Caco-2 (cell line): Measurements from ENCODE around the gene ZNF219. TPM values are rescaled to one million over a fixed set of nuclear protein-coding genes. Genes with fewer than 3 reads are reported as not detected.

ENCODE experiments used
- BruUV-seq: library from RNA; stranded (reverse); fragments of 400-500 nt; replicated peaks from 2 replicates; lab custom pipeline; 2021; lab: Mats Ljungman, UMichigan
- CTCF ChIA-PET: fragments of 300-600 bp; sonication (Branson Sonifier 250); formaldehyde crosslinking; loops from one replicate; lab custom pipeline; 2022; ENCODE audit warnings: antibody characterized with exemption; lab: Charles Lee
- POLR2A ChIA-PET: fragments of 300-600 bp; sonication (Branson Sonifier 250); formaldehyde crosslinking; loops from one replicate; lab custom pipeline; 2022; ENCODE audit warnings: antibody characterized with exemption; lab: Charles Lee
- DNase-seq, 2 experiments: peaks; one replicate each; pipeline versions ENCODE4 v3.0.0 to v3.0.0-alpha.2; 2020 to 2022
- H3K27me3 ChIP-seq: replicated peaks from 2 replicates; pipeline ENCODE4 v1.6.0; 2011; ENCODE audit warnings: low read length; ENCODE audit not compliant: control insufficient read depth, insufficient read depth
- H3K36me3 ChIP-seq: 2 replicates; pipeline ENCODE4 v1.5.1; 2011; ENCODE audit warnings: low read length; ENCODE audit not compliant: control insufficient read depth, insufficient read depth
- H3K4me1 ChIP-seq: fragments of 250-450 bp; sonication (Bioruptor Pico); 2 replicates; pipeline ENCODE4 v1.5.1; 2020; ENCODE audit warnings: mild to moderate bottlenecking
- H3K4me3 ChIP-seq: 2 replicates; pipeline ENCODE4 v1.5.1; 2011; ENCODE audit warnings: low read depth, mild to moderate bottlenecking, control low read depth, low read length
- H3K9me3 ChIP-seq: fragments of 250-450 bp; sonication (Bioruptor Pico); 2 replicates; pipeline ENCODE4 v1.5.1; 2020; ENCODE audit warnings: mild to moderate bottlenecking, moderate library complexity
- H3K27ac Mint-ChIP-seq: one replicate; pipeline ENCODE4 v1.8.0; 2022; ENCODE audit warnings: mixed read lengths; ENCODE audit not compliant: unreplicated experiment
- H3K27me3 Mint-ChIP-seq: one replicate; pipeline ENCODE4 v1.8.0; 2022; ENCODE audit warnings: mixed read lengths; ENCODE audit not compliant: insufficient read depth, unreplicated experiment
- H3K36me3 Mint-ChIP-seq: one replicate; pipeline ENCODE4 v1.8.0; 2022; ENCODE audit warnings: mild to moderate bottlenecking, mixed read lengths; ENCODE audit not compliant: insufficient read depth, unreplicated experiment
- H3K4me1 Mint-ChIP-seq: one replicate; pipeline ENCODE4 v1.8.0; 2022; ENCODE audit warnings: low read depth, mixed read lengths; ENCODE audit not compliant: unreplicated experiment
- H3K4me3 Mint-ChIP-seq: one replicate; pipeline ENCODE4 v1.8.0; 2022; ENCODE audit warnings: mild to moderate bottlenecking, moderate library complexity, mixed read lengths; ENCODE audit not compliant: unreplicated experiment
- H3K9me3 Mint-ChIP-seq: one replicate; pipeline ENCODE4 v1.8.0; 2022; ENCODE audit warnings: mixed read lengths; ENCODE audit not compliant: unreplicated experiment
- intact Hi-C: fragments of 100-400 bp; cut with micrococcal nuclease; formaldehyde crosslinking; loops from one replicate; pipeline ENCODE4 v1.10.0; 2022; ENCODE audit not compliant: unreplicated experiment
- total RNA-seq: library from RNA; stranded (reverse); gene quantifications from 2 replicates; pipeline ENCODE4 v1.2.3, GENCODE V29; 2022
- TF ChIP-seq, protein P1 (sequence below), 2 experiments: fragments of 200-600 bp in 1 of 2; IDR thresholded peaks; 1 replicate in 1 of 2; 2 replicates in 1 of 2; pipeline versions ENCODE4 v1.5.1 to v1.8.0; 2011 to 2022; ENCODE audit warnings: antibody characterized with exemption in 1 of 2, control low read depth in 1 of 2, inconsistent platforms in 1 of 2, low read depth in 1 of 2, low read length in 1 of 2, mild to moderate bottlenecking in 1 of 2, moderate library complexity in 1 of 2; ENCODE audit not compliant: insufficient read depth in 1 of 2, severe bottlenecking in 1 of 2, unreplicated experiment in 1 of 2

ZNF219 gene
- total RNA-seq, 1 experiment from 2014 or later = 35.2 TPM

DNA sequence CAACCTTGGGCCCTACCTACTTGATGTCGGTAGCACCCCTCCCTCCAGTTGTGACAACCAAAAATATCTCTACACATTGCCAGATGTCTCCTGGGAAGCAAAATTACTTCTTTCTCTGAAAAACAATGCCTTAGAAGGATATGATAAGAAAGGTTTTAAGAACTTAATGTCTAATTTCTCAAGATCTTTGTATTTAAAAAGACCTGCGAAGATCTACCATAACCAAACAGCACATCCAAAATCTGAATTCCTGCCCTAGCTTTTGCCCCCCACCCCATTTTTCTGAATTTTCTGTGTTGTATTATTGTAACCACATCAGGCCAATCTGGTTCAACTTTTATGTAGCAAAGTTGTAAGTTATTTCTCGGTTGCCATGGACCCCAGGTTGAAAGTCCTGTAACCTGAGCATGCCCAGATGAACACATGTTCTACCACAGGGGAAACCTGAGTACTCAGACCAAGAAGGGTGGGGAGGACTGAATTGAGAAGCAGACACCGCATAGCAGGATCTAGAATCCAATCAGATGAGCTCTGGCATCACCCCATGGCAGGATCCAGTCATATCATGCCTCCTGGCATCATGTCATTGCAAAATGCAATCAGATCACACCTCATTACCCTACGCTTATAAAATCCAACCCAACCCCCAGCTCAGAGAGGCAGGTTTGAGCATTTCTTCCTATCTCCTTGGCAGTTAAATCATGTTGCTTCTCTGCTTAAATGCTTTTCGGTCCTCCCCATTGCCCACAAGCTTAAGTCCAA, 11.1 kb upstream of the ZNF219 start:
- peaks cover 16% of the 10 kb centered on the region for H3K4me1 ChIP-seq
- Mint-ChIP-seq H3K4me3 (no peak overlapping the region), H3K27ac (no peak overlapping the region), H3K9me3 (no peaks in the 10 kb centered on the region), H3K4me1 (peaks cover 4% of the 10 kb centered on the region), H3K36me3 (no peaks in the 10 kb centered on the region), H3K27me3 (no peaks in the 10 kb centered on the region)
- ChIA-PET POLR2A (no interaction called here), CTCF (no interaction called here)
- no TSS peak for BruUV-seq
- DNase-seq = no peak
- no peaks in the 10 kb centered on the region for H3K9me3 ChIP-seq
- no peak overlapping the region for H3K4me3 ChIP-seq
- H3K36me3 ChIP-seq = no peaks in the 10 kb centered on the region
- TF ChIP-seq, protein P1, sequence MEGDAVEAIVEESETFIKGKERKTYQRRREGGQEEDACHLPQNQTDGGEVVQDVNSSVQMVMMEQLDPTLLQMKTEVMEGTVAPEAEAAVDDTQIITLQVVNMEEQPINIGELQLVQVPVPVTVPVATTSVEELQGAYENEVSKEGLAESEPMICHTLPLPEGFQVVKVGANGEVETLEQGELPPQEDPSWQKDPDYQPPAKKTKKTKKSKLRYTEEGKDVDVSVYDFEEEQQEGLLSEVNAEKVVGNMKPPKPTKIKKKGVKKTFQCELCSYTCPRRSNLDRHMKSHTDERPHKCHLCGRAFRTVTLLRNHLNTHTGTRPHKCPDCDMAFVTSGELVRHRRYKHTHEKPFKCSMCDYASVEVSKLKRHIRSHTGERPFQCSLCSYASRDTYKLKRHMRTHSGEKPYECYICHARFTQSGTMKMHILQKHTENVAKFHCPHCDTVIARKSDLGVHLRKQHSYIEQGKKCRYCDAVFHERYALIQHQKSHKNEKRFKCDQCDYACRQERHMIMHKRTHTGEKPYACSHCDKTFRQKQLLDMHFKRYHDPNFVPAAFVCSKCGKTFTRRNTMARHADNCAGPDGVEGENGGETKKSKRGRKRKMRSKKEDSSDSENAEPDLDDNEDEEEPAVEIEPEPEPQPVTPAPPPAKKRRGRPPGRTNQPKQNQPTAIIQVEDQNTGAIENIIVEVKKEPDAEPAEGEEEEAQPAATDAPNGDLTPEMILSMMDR (IDR thresholded peaks at IDR 0.05; ENCODE audit: insufficient read depth in 1 of 2, low read depth in 1 of 2, low read length in 1 of 2, severe bottlenecking in 1 of 2, unreplicated experiment in 1 of 2) = no peak
- H3K27me3 ChIP-seq = no peaks in the 10 kb centered on the region
- intact Hi-C loops = no loop called here

DNA sequence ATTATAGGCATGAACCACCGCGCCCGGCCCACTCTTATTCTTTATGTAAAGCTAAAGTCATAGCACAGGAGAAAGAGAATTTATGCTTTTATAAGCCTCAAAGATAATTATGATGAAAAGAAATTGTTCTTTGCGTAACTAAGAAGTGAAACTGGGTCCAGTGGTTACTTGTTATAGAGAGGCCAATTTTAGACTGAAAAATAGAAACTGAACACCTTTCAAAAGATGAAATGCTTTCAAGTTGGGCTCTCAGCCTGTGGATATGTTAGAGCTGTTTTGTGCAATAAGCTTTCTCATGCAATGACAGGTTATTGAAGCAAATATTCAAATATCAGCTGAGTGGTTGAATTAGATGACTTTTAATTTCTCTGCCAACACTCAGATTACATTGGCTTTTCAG, 10.3 kb upstream of the ZNF219 start:
- TF ChIP-seq, protein P1 (IDR thresholded peaks at IDR 0.05; ENCODE audit: insufficient read depth in 1 of 2, low read depth in 1 of 2, low read length in 1 of 2, severe bottlenecking in 1 of 2, unreplicated experiment in 1 of 2) = no peak
- Mint-ChIP-seq H3K27ac (no peak overlapping the region), H3K27me3 (no peaks in the 10 kb centered on the region), H3K4me3 (no peak overlapping the region), H3K9me3 (no peaks in the 10 kb centered on the region), H3K4me1 (peaks cover 6% of the 10 kb centered on the region), H3K36me3 (peaks cover 5% of the 10 kb centered on the region)
- no peaks in the 10 kb centered on the region for H3K36me3 ChIP-seq
- ChIA-PET POLR2A (no interaction called here), CTCF (interaction anchor here (0.6 to 1.3 kb wide), 2 partner anchors 40 to 101 kb away, joined by 3 to 5 read pairs; no protein-coding TSS in a partner anchor)
- no TSS peak for BruUV-seq
- no peak for DNase-seq
- H3K27me3 ChIP-seq = no peaks in the 10 kb centered on the region
- intact Hi-C loops = no loop called here
- H3K9me3 ChIP-seq = no peaks in the 10 kb centered on the region
- H3K4me1 ChIP-seq = peaks cover 17% of the 10 kb centered on the region
- H3K4me3 ChIP-seq = no peak overlapping the region

DNA sequence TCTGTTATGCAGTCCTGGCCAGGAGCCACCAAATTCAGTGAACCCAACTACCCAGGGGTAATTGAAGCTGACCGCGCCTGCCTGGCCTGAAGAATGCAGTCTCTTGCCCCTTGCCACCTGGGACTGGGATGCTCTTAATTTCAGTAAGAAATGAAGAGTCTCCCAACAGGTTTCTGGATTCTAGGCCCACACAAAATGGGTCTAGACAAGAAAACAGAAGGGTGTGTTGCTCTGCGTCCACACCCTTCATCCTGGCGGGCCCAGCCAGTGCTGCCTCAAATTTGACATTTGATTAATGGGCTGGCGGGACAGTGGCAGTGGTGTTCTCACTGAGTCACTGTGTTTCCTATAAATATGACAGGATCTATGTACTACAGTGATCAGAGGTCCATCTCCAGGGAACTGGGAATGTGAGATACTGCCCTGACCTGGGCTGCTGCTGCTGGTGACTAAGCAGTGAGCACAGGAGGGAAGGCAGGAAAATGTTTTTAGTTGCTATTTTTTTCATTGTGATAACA, 8.9 kb upstream of the ZNF219 start:
- no peak overlapping the region for H3K27ac Mint-ChIP-seq
- H3K4me3 ChIP-seq = no peak overlapping the region
- H3K9me3 Mint-ChIP-seq = no peaks in the 10 kb centered on the region
- DNase-seq = no peak
- H3K27me3 ChIP-seq = no peaks in the 10 kb centered on the region
- H3K36me3 Mint-ChIP-seq = peaks cover 11% of the 10 kb centered on the region
- TF ChIP-seq, protein P1 (IDR thresholded peaks at IDR 0.05; ENCODE audit: insufficient read depth in 1 of 2, low read depth in 1 of 2, low read length in 1 of 2, severe bottlenecking in 1 of 2, unreplicated experiment in 1 of 2) = no peak
- no TSS peak for BruUV-seq
- H3K4me1 ChIP-seq = peaks cover 23% of the 10 kb centered on the region
- peaks cover 18% of the 10 kb centered on the region for H3K4me1 Mint-ChIP-seq
- CTCF ChIA-PET = no interaction called here
- no peaks in the 10 kb centered on the region for H3K27me3 Mint-ChIP-seq
- intact Hi-C loops = no loop called here
- POLR2A ChIA-PET = interaction anchor here (0.6 kb wide), 1 partner anchor 13 kb away, joined by 12 read pairs; no protein-coding TSS in a partner anchor
- H3K36me3 ChIP-seq = no peaks in the 10 kb centered on the region
- no peaks in the 10 kb centered on the region for H3K9me3 ChIP-seq
- no peak overlapping the region for H3K4me3 Mint-ChIP-seq
